GM12874 (cell line): ENCODE measurements around the gene ILF3.

Experiments used
- CTCF ChIP-seq: IDR thresholded peaks from 2 replicates; pipeline ENCODE4 v1.5.1; 2011; ENCODE audit warnings: low read depth, mild to moderate bottlenecking, control low read depth, low read length, moderate library complexity; ENCODE audit not compliant: insufficient read depth

Gene ILF3

GRCh38 chr19:10654610-10655456 is 687 bp downstream of the ILF3 start:
- TF ChIP-seq CTCF, result no peak

GRCh38 chr19:10655457-10656312 is 1.5 kb downstream of the ILF3 start:
- no peak for TF ChIP-seq CTCF

DNA sequence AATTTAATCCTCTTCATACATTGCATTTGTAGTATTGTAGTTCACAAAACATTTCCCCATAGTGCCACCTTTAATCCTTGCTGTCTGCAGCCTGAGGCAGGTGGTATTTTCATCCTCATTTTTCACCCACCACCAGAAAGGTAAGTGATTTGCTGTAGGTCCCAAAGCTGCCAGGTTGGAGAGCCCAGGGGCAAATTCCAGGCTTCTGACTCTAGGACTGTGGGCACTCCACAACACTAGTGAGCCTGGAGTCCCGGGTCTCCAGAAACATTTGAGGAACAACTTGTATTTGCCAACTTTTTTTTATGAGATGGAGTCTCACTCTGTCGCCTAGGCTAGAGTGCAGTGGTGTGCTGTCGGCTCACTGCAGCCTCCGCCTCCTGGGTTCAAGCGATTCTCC is 6.2 kb downstream of the ILF3 start:
- no peak for TF ChIP-seq CTCF

GRCh38 chr19:10661946-10662345 is 7.8 kb downstream of the ILF3 start:
- TF ChIP-seq CTCF, result no peak

DNA sequence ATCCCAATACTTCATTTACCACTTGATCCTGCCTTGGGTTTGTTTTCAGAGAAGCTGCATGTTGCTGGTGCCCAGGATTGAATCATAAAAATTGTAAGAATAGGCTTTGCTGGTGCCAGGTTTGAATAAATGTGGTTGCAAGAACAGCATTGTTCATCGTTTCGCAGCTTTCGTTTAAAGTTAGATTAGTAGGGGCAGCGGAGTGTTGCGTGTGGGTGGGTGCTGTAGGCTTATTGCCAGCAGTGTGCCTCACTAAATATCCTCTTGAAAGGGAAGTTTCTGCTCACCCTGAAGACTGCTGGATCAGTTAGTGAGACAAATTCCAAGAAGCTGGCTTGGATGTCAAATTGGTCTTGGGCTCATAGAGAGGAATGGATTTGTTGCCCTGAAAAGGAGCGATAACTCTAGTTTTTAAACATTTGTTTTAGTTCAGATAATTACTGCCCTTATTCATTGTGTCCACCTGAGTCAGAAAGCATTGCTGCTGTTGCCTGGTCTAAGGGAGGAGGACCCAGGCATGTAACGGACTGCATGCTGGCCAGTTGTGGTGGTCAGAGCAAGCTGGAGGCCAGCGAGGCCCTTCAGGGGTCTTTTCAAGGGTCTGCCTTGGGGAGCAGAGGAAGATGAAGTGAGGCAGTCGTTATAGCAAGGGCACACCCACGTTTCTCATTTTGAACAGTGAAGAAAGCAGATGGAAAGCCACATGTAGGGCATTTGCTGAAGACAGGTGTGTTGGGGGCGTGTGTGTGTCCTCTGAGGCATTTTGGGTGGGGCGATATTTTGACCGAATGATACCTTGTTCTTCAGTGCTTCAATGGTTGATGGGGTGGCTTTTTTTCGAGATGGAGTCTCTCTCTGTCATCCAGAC is 8.5 kb downstream of the ILF3 start:
- TF ChIP-seq CTCF, result no peak

- TF ChIP-seq CTCF, result no peak
Measured at GRCh38 chr19:10667867-10668266, 13.7 kb downstream of the ILF3 start.

DNA sequence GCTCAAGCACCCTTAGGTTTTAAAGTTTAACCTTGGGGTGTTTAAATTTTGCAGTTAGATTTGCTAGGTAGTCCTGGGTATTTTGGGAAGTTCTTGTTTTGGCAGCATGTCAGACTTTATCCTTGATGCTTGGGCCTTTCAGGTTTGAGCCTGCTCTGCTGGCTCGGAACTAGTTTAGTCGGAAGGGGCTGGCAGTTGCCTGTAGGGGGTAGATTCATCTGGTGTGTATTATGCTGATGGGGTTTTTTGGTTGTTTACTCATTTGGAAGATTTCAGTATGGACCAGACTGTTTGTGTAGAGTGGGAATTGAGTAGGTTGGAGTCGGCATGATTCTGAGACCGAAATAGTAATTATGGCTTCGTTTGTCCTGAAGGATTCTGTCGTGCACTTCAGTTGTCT is 15.1 kb downstream of the ILF3 start:
- no peak for TF ChIP-seq CTCF
